Measurements from ENCODE around the gene TCF3.

DNA sequence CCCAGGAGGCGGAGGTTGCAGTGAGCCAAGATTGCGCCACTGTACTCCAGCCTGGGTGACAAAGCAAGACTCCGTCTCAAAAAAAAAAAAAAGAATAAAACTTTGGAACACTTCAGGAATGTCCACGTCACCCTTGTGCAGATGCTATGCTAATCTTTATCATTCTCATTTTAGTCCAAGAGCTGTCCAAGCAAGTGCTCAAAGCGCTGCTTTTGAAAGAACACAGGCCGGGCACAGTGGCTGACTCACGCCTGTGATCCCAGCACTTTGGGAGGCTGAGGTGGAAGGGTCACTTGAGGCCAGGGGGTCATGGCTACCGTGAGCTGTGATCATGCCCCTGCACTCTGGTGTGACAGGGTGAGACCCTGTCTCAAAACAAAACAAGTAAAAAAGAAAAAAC is 36.0 kb downstream of the TCF3 start:
- no peak for TF ChIP-seq CTCF (IDR thresholded peaks at IDR 0.05)
- TF ChIP-seq POLR2A (IDR thresholded peaks at IDR 0.05), result no peak

Measured in tibial nerve (tissue), 3 donors.